NCI-H1694 (cell line): ENCODE measurements around the gene METTL21A.
A peak's percentile ranks its signal among the peaks of the same experiment; 100 is the strongest.

ENCODE experiments used
- DNase-seq: peaks from one replicate; lab custom pipeline; 2025; lab: John Stamatoyannopoulos, UW

The METTL21A gene

GRCh38 chr2:207624185-207625013 lies 795 bp downstream of the METTL21A start:
- DNase-seq, result peak; percentile 32

GRCh38 chr2:207621501-207622039 lies 3.6 kb downstream of the METTL21A start:
- no peak for DNase-seq

- DNase-seq, result no peak
These were observed 5.4 kb downstream of the METTL21A start for GRCh38 chr2:207619764-207620203.

GRCh38 chr2:207617011-207617671 lies 8.1 kb downstream of the METTL21A start:
- no peak for DNase-seq

GRCh38 chr2:207616185-207616584 lies 9.0 kb downstream of the METTL21A start:
- no peak for DNase-seq

GRCh38 chr2:207614824-207615223 lies 10.4 kb downstream of the METTL21A start:
- DNase-seq, result no peak

- no peak for DNase-seq
These were observed 12.5 kb downstream of the METTL21A start for GRCh38 chr2:207612714-207613113.

GRCh38 chr2:207606829-207607228 lies 18.4 kb downstream of the METTL21A start:
- no peak for DNase-seq

GRCh38 chr2:207606399-207606798 lies 18.8 kb downstream of the METTL21A start:
- no peak for DNase-seq

GRCh38 chr2:207603486-207603885 lies 21.7 kb downstream of the METTL21A start:
- DNase-seq, result no peak

GRCh38 chr2:207601774-207602173 lies 23.4 kb downstream of the METTL21A start:
- no peak for DNase-seq

GRCh38 chr2:207600231-207600630 lies 25.0 kb downstream of the METTL21A start:
- DNase-seq, result no peak

GRCh38 chr2:207599636-207600035 lies 25.6 kb downstream of the METTL21A start:
- no peak for DNase-seq

GRCh38 chr2:207594731-207595130 lies 30.5 kb downstream of the METTL21A start:
- no peak for DNase-seq

- no peak for DNase-seq
These were observed 30.9 kb downstream of the METTL21A start for GRCh38 chr2:207594264-207594663.

GRCh38 chr2:207593277-207593676 lies 31.9 kb downstream of the METTL21A start:
- DNase-seq, result no peak

- DNase-seq, result no peak
These were observed 36.1 kb downstream of the METTL21A start for GRCh38 chr2:207589143-207589542.

- DNase-seq, result no peak
These were observed 37.9 kb downstream of the METTL21A start for GRCh38 chr2:207587305-207587704.

- no peak for DNase-seq
These were observed 40.2 kb downstream of the METTL21A start for GRCh38 chr2:207584952-207585351.

GRCh38 chr2:207571370-207571769 lies 53.8 kb downstream of the METTL21A start:
- no peak for DNase-seq

- DNase-seq, result no peak
These were observed 57.5 kb downstream of the METTL21A start for GRCh38 chr2:207567671-207568070.

- no peak for DNase-seq
These were observed 59.3 kb downstream of the METTL21A start for GRCh38 chr2:207565736-207566500.
